B cell (primary cell): ENCODE measurements around the gene PRKN. TPM values are rescaled to one million over a fixed set of nuclear protein-coding genes. Genes with fewer than 3 reads are reported as not detected.

Source experiments
- ATAC-seq: fragments of 200-7000 bp; cut with Tn5 transposase; one replicate; pipeline ENCODE4 v1.10.0; 2021; ENCODE audit warnings: low read depth, mild to moderate bottlenecking, moderate number of reproducible peaks, moderate library complexity
- CTCF ChIA-PET: fragments of 350-600 bp; sonication (Branson Sonifier 250); formaldehyde crosslinking; loops from one replicate; lab custom pipeline; 2021; ENCODE audit warnings: antibody characterized with exemption, inconsistent platforms; lab: Charles Lee
- POLR2A ChIA-PET: fragments of 350-600 bp; sonication (Branson Sonifier 250); formaldehyde crosslinking; loops from one replicate; lab custom pipeline; 2021; ENCODE audit warnings: antibody characterized with exemption; lab: Charles Lee
- DNase-seq: peaks from one replicate; pipeline ENCODE4 v3.0.0; 2013
- H2AFZ ChIP-seq: 2 replicates; pipeline ENCODE4 v1.6.1; 2012; ENCODE audit warnings: mild to moderate bottlenecking, low read depth, low read length; ENCODE audit not compliant: insufficient read depth, poor library complexity, severe bottlenecking
- H3K27ac ChIP-seq, 2 donors: 1 replicate in 1 of 2; 2 replicates in 1 of 2; pipeline ENCODE4 v1.5.1; 2012 to 2013; ENCODE audit warnings: low read length in 2 of 2, mild to moderate bottlenecking in 2 of 2, moderate library complexity in 1 of 2
- H3K27me3 ChIP-seq, 4 experiments: fragments of 200-600 bp in 1 of 4; sonication (generic) in 1 of 4; replicated peaks in 1 of 4; 1 replicate in 2 of 4; 2 replicates in 2 of 4; pipeline versions ENCODE4 v1.6.1 to v1.7.0; 2013 to 2016; ENCODE audit warnings: low read length in 3 of 4, mild to moderate bottlenecking in 2 of 4, mixed read lengths in 1 of 4, moderate library complexity in 1 of 4; ENCODE audit not compliant: insufficient read depth in 4 of 4, control insufficient read depth in 3 of 4; ENCODE audit errors: control extremely low read depth in 1 of 4
- H3K36me3 ChIP-seq, 2 experiments: replicated peaks in 1 of 2; 1 replicate in 1 of 2; 2 replicates in 1 of 2; pipeline versions ENCODE4 v1.6.1 to v1.7.1; 2013; ENCODE audit warnings: low read length in 1 of 2; ENCODE audit not compliant: insufficient read depth in 2 of 2, control insufficient read depth in 1 of 2; ENCODE audit errors: control extremely low read depth in 1 of 2, extremely low read depth in 1 of 2
- H3K4me1 ChIP-seq, 2 donors: fragments of 200-600 bp in 1 of 2; sonication (generic) in 1 of 2; 1 replicate in 1 of 2; 2 replicates in 1 of 2; pipeline versions ENCODE4 v1.5.1 to v1.6.1; 2013 to 2017; ENCODE audit warnings: low read length in 2 of 2; ENCODE audit not compliant: control insufficient read depth in 2 of 2, insufficient read depth in 2 of 2
- H3K4me2 ChIP-seq: replicated peaks from 2 replicates; pipeline ENCODE3; 2012; ENCODE audit warnings: mild to moderate bottlenecking, low read depth, low read length; ENCODE audit not compliant: poor library complexity, severe bottlenecking
- H3K4me3 ChIP-seq, 5 experiments: fragments of 200-600 bp in 1 of 5; sonication (generic) in 1 of 5; 1 replicate in 3 of 5; 2 replicates in 2 of 5; pipeline versions ENCODE4 v1.5.1 to v1.7.0; 2011 to 2016; ENCODE audit warnings: low read length in 4 of 5, mild to moderate bottlenecking in 4 of 5, low read depth in 2 of 5, control low read depth in 1 of 5, moderate library complexity in 1 of 5; ENCODE audit not compliant: insufficient read depth in 1 of 5; ENCODE audit errors: control extremely low read depth in 1 of 5, extremely low read depth in 1 of 5
- H3K79me2 ChIP-seq: fragments of 200-600 bp; sonication (generic); one replicate; pipeline ENCODE4 v1.6.0; 2016; ENCODE audit warnings: low read length; ENCODE audit not compliant: control insufficient read depth, insufficient read depth
- H3K9ac ChIP-seq: fragments of 200-600 bp; sonication (generic); 2 replicates; pipeline ENCODE4 v1.6.1; 2017; ENCODE audit warnings: mild to moderate bottlenecking, low read length, moderate library complexity
- H3K9me3 ChIP-seq, 3 donors: one replicate each; pipeline versions ENCODE4 v1.6.1 to v1.7.1; 2013; ENCODE audit warnings: low read length in 2 of 3; ENCODE audit not compliant: control insufficient read depth in 2 of 3, insufficient read depth in 1 of 3; ENCODE audit errors: control extremely low read depth in 1 of 3
- H4K20me1 ChIP-seq: 2 replicates; pipeline ENCODE4 v1.6.0; 2012; ENCODE audit warnings: mild to moderate bottlenecking, low read length; ENCODE audit not compliant: insufficient read depth, control insufficient read depth, poor library complexity, severe bottlenecking
- H3K27ac Mint-ChIP-seq: one replicate; pipeline ENCODE4 v1.8.0; 2021; ENCODE audit warnings: mixed read lengths
- H3K27me3 Mint-ChIP-seq: one replicate; pipeline ENCODE4 v1.8.0; 2021; ENCODE audit warnings: mixed read lengths
- H3K4me1 Mint-ChIP-seq: one replicate; pipeline ENCODE4 v1.8.0; 2021; ENCODE audit warnings: mixed read lengths
- H3K4me3 Mint-ChIP-seq: one replicate; pipeline ENCODE4 v1.8.0; 2021; ENCODE audit warnings: mixed read lengths
- H3K9me3 Mint-ChIP-seq: one replicate; pipeline ENCODE4 v1.8.0; 2022; ENCODE audit warnings: mixed read lengths; ENCODE audit not compliant: insufficient read depth
- CTCF ChIP-seq: fragments of 200-600 bp; IDR thresholded peaks from one replicate; pipeline ENCODE4 v1.8.0; 2022; ENCODE audit warnings: antibody characterized with exemption, mild to moderate bottlenecking
- EZH2 ChIP-seq: IDR thresholded peaks from 2 replicates; pipeline ENCODE4 v1.6.1; 2012; ENCODE audit warnings: borderline replicate concordance, low read depth, mild to moderate bottlenecking, moderate library complexity, low read length; ENCODE audit not compliant: insufficient read depth, poor library complexity, severe bottlenecking
- WGBS: methylation state at CpG from one replicate; pipeline ENCODE4 v1.1.5; 2013; ENCODE audit warnings: missing lambda C conversion rate; ENCODE audit not compliant: insufficient coverage; 5-methylcytosine and 5-hydroxymethylcytosine counted together
- intact Hi-C: fragments of 100-400 bp; cut with micrococcal nuclease; formaldehyde crosslinking; loops from one replicate; pipeline ENCODE4 v1.10.0; 2022
- polyA plus RNA-seq: library from polyadenylated mRNA; depleted of rRNA; stranded (reverse); fragments of >200 nt; gene quantifications from 2 replicates; pipeline ENCODE4 v1.2.3, GENCODE V29; 2012
- total RNA-seq, 2 donors: library from RNA; stranded (reverse); fragments of 120-200 nt in 1 of 2; gene quantifications; 1 replicate in 1 of 2; 2 replicates in 1 of 2; pipeline versions ENCODE4 v1.2.3 to v1.2.4, GENCODE V29; 2013 to 2022

PRKN gene
- total and polyA plus RNA-seq, 2 donors (not counting 1 experiment from before 2014, with no cell fraction given) = 1.6 to 6.2 TPM

- TF ChIP-seq CTCF (peak; percentile 90), EZH2 (no peak)
- ChIA-PET CTCF (interaction anchor here (0.7 to 8.5 kb wide), 16 partner anchors 8 to 1233 kb away, joined by 3 to 252 read pairs (median 4); no protein-coding TSS in a partner anchor), POLR2A (no interaction called here)
- ATAC-seq = peak; percentile 52
- Mint-ChIP-seq H3K27ac (no peak overlapping the region), H3K4me1 (no peaks in the 10 kb centered on the region), H3K27me3 (peaks cover 3% of the 10 kb centered on the region), H3K9me3 (no peaks in the 10 kb centered on the region), H3K4me3 (no peak overlapping the region)
- Histone ChIP-seq H3K9ac (no peak overlapping the region), H3K36me3 (no peaks in the 10 kb centered on the region), H3K27me3 (no peaks in the 10 kb centered on the region), H3K27ac (no peak overlapping the region), H3K79me2 (no peaks in the 10 kb centered on the region), H3K4me3 (no peak overlapping the region), H4K20me1 (no peaks in the 10 kb centered on the region), H3K9me3 (no peaks in the 10 kb centered on the region), H3K4me2 (no peak overlapping the region), H3K4me1 (no peaks in the 10 kb centered on the region), H2AFZ (no peak overlapping the region)
- 44% methylated on average over 15 of the region's 15 CpGs for WGBS
- intact Hi-C loops = loop anchor here (10.0 kb wide), 1 partner anchor 1509 kb away; no protein-coding TSS in a partner anchor
- DNase-seq = peak; percentile 63
These were observed 1353.6 kb downstream of the PRKN start for GRCh38 chr6:161373905-161374451.

- no peak for ATAC-seq
- H4K20me1 ChIP-seq = no peaks in the 10 kb centered on the region
- H3K4me2 ChIP-seq = no peak overlapping the region
- H3K27me3 ChIP-seq = no peaks in the 10 kb centered on the region
- WGBS = 93% methylated on average over 10 of the region's 10 CpGs
- Mint-ChIP-seq H3K4me3 (no peak overlapping the region), H3K4me1 (no peaks in the 10 kb centered on the region), H3K27ac (no peak overlapping the region), H3K27me3 (peaks cover 3% of the 10 kb centered on the region), H3K9me3 (no peaks in the 10 kb centered on the region)
- no peak for DNase-seq
- POLR2A ChIA-PET = no interaction called here
- no peak for TF ChIP-seq EZH2
- no peak for TF ChIP-seq CTCF
- no peaks in the 10 kb centered on the region for H3K79me2 ChIP-seq
- H3K4me1 ChIP-seq = no peaks in the 10 kb centered on the region
- H3K9me3 ChIP-seq = no peaks in the 10 kb centered on the region
- H2AFZ ChIP-seq = no peak overlapping the region
- intact Hi-C loops = loop anchor here (10.0 kb wide), 1 partner anchor 1508 kb away; no protein-coding TSS in a partner anchor
- CTCF ChIA-PET = interaction anchor here (0.6 to 8.5 kb wide), 10 partner anchors 12 to 853 kb away, joined by 3 to 252 read pairs (median 12); no protein-coding TSS in a partner anchor
- H3K36me3 ChIP-seq = no peaks in the 10 kb centered on the region
- H3K4me3 ChIP-seq = no peak overlapping the region
- no peak overlapping the region for H3K9ac ChIP-seq
- H3K27ac ChIP-seq = no peak overlapping the region
These were observed 1355.2 kb downstream of the PRKN start for GRCh38 chr6:161372422-161372793.
